NOMO-1 (cell line): ENCODE data around the gene OR5K3.

Experiments
- DNase-seq, 2 experiments: peaks; one replicate each; lab custom pipeline; 2025; ENCODE audit not compliant: unreplicated experiment in 2 of 2; lab: John Stamatoyannopoulos, UW

OR5K3 gene

GRCh38 chr3:98432575-98432974 is 42.1 kb downstream of the OR5K3 start:
- no peak for DNase-seq

- no peak for DNase-seq
Measured at GRCh38 chr3:98433764-98434163, 43.3 kb downstream of the OR5K3 start.

- DNase-seq: no peak
Measured at GRCh38 chr3:98434412-98434811, 43.9 kb downstream of the OR5K3 start.

GRCh38 chr3:98440283-98440682 is 49.8 kb downstream of the OR5K3 start:
- no peak for DNase-seq
